ENCODE measurements around the gene BICDL2. TPM values are rescaled to one million over a fixed set of nuclear protein-coding genes. Genes with fewer than 3 reads are reported as not detected.
"Not testable (repeated sequence)": the region's sequence is repeated elsewhere in the genome, so short reads cannot be mapped to it uniquely, and the experiment has no call there.

BICDL2 gene
- polyA plus RNA-seq, 1 of the 3 experiments (the other 2 are of a cell fraction), result not detected

GRCh38 chr16:3070608-3071111 lies 33.9 kb upstream of the BICDL2 start:
- WGBS (ENCODE audit: low lambda C conversion rate), result 85% methylated on average over 6 of the region's 9 CpGs
- Histone ChIP-seq H3K27me3 (ENCODE audit: insufficient read depth) (peaks cover 10% of the 10 kb centered on the region), H4K20me1 (ENCODE audit: insufficient read depth) (no peaks in the 10 kb centered on the region), H3K36me3 (replicated peaks in 1 of 2; ENCODE audit: control insufficient read depth in 1 of 2, insufficient read depth in 2 of 2, low read length in 1 of 2) (no peaks in the 10 kb centered on the region), H3F3A (replicated peaks; ENCODE audit: insufficient read depth) (no peaks in the 10 kb centered on the region), H3K79me2 (ENCODE audit: insufficient read depth) (no peaks in the 10 kb centered on the region), H3K27ac (ENCODE audit: low read depth in 2 of 2, low read length in 1 of 2) (no peak overlapping the region), H3K4me1 (ENCODE audit: control insufficient read depth in 1 of 2, insufficient read depth in 2 of 2, low read depth in 1 of 2, low read length in 1 of 2) (no peaks in the 10 kb centered on the region; a peak in 1 of 4 replicates), H2AFZ (ENCODE audit: low read depth) (no peak overlapping the region), H3K9me3 (no peaks in the 10 kb centered on the region), H3K9ac (no peak overlapping the region), H3K9me2 (no peaks in the 10 kb centered on the region), H3K4me2 (no peak overlapping the region), H3K4me3 (ENCODE audit: low read depth in 2 of 2, low read length in 1 of 2) (no peak overlapping the region)
- CTCF ChIA-PET, result interaction anchor here (2.9 kb wide), 1 partner anchor 12 kb away, joined by 12 read pairs; no protein-coding TSS in a partner anchor
- DNase-seq, result no peak
- POLR2A ChIA-PET, result no interaction called here
- TF ChIP-seq TEAD4 (IDR thresholded peaks at IDR 0.05; ENCODE audit: borderline replicate concordance, insufficient read depth) (no peak), PBX3 (IDR thresholded peaks at IDR 0.05) (no peak), CTCF (IDR thresholded peaks at IDR 0.05) (no peak), RXRA (IDR thresholded peaks at IDR 0.05; ENCODE audit: borderline replicate concordance, low read depth) (no peak), CHD2 (IDR thresholded peaks at IDR 0.05; ENCODE audit: low read length, partially characterized antibody) (no peak), POLR2AphosphoS5 (IDR thresholded peaks at IDR 0.05; ENCODE audit: low read depth, low read length) (no peak), SIN3A (IDR thresholded peaks at IDR 0.05; ENCODE audit: borderline replicate concordance, low read depth, low read length) (no peak), FOXJ3 (CRISPR knock-in tag; IDR thresholded peaks at IDR 0.05) (no peak), SMC3 (IDR thresholded peaks at IDR 0.05; ENCODE audit: low read depth, low read length) (no peak), TAF1 (IDR thresholded peaks at IDR 0.05; ENCODE audit: borderline replicate concordance, low read depth, low read length) (no peak), ZBTB33 (IDR thresholded peaks at IDR 0.05; ENCODE audit: borderline replicate concordance, low read depth) (no peak), GATA2 (CRISPR knock-in tag; IDR thresholded peaks at IDR 0.05) (no peak), RCOR1 (IDR thresholded peaks at IDR 0.05; ENCODE audit: low read length) (no peak), IRF3 (IDR thresholded peaks at IDR 0.05; ENCODE audit: low read depth, low read length) (no peak), USF2 (IDR thresholded peaks at IDR 0.05; ENCODE audit: borderline replicate concordance, low read depth, low read length) (no peak), ELF1 (IDR thresholded peaks at IDR 0.05) (no peak), NRF1 (IDR thresholded peaks at IDR 0.05; ENCODE audit: low read depth, low read length) (no peak), RAD21 (IDR thresholded peaks at IDR 0.05; ENCODE audit: low read length) (no peak), JUND (IDR thresholded peaks at IDR 0.05) (no peak), TCF12 (IDR thresholded peaks at IDR 0.05) (no peak)

GRCh38 chr16:3069146-3069545 lies 32.4 kb upstream of the BICDL2 start:
- not testable (repeated sequence) for DNase-seq

More at GRCh38 chr16:3069146-3069545, 32.4 kb upstream of the BICDL2 start:
- H3K79me2 ChIP-seq (ENCODE audit: insufficient read depth); H3K4me1 ChIP-seq (ENCODE audit: control insufficient read depth in 1 of 2, insufficient read depth in 2 of 2, low read depth in 1 of 2, low read length in 1 of 2); H3K4me2 ChIP-seq; H3K27ac ChIP-seq (ENCODE audit: low read depth in 2 of 2, low read length in 1 of 2); H3K4me3 ChIP-seq (ENCODE audit: low read depth in 2 of 2, low read length in 1 of 2); H3K9me3 ChIP-seq; H3F3A ChIP-seq (replicated peaks; ENCODE audit: insufficient read depth); H3K9me2 ChIP-seq; POLR2A ChIA-PET; H3K36me3 ChIP-seq (replicated peaks in 1 of 2; ENCODE audit: control insufficient read depth in 1 of 2, insufficient read depth in 2 of 2, low read length in 1 of 2); H4K20me1 ChIP-seq (ENCODE audit: insufficient read depth); H3K9ac ChIP-seq; H2AFZ ChIP-seq (ENCODE audit: low read depth); H3K27me3 ChIP-seq (ENCODE audit: insufficient read depth): not testable (repeated sequence)
- WGBS (ENCODE audit: low lambda C conversion rate), result 84% methylated on average over 10 of the region's 11 CpGs
- CTCF ChIA-PET, result interaction anchor here (2.9 kb wide), 1 partner anchor 10 kb away, joined by 12 read pairs; no protein-coding TSS in a partner anchor

Measured in SK-N-SH (cell line).